GM12878 (cell line): ENCODE data around the gene NEK11.

ENCODE experiments used
- CBFB ChIP-seq: IDR thresholded peaks from 2 replicates; pipeline ENCODE4 v1.6.1; 2016; ENCODE audit warnings: antibody characterized with exemption, low read depth
- IRF4 ChIP-seq: IDR thresholded peaks from 2 replicates; pipeline ENCODE4 v1.6.1; 2011; ENCODE audit warnings: low read depth, low read length
- KDM1A ChIP-seq: fragments of 200-600 bp; sonication (generic); IDR thresholded peaks from 2 replicates; pipeline ENCODE4 v1.6.1; 2016; ENCODE audit warnings: borderline replicate concordance
- TARDBP ChIP-seq: IDR thresholded peaks from 2 replicates; pipeline ENCODE4 v1.6.1; 2016; ENCODE audit warnings: borderline replicate concordance
- YY1 ChIP-seq: IDR thresholded peaks from 2 replicates; pipeline ENCODE4 v1.6.1; 2011; ENCODE audit warnings: low read depth, mild to moderate bottlenecking, low read length
- TF ChIP-seq, protein P1 (sequence below): fragments of 450-650 bp; formaldehyde crosslinking; IDR thresholded peaks from 2 replicates; pipeline ENCODE4 v1.4.0; 2022; ENCODE audit warnings: mild to moderate bottlenecking, moderate library complexity
- TF ChIP-seq, protein P2 (sequence below), 3 experiments: IDR thresholded peaks in 2 of 3; conservative IDR thresholded peaks in 1 of 3; 2 replicates each; pipeline ENCODE4 v1.5.1; 2011; ENCODE audit warnings: low read depth in 3 of 3, low read length in 3 of 3, mild to moderate bottlenecking in 3 of 3, control low read depth in 2 of 3, moderate library complexity in 2 of 3, inconsistent platforms in 1 of 3, mixed read lengths in 1 of 3; ENCODE audit not compliant: control insufficient read depth in 2 of 3, insufficient read depth in 1 of 3; ENCODE audit errors: extremely low read depth in 1 of 3

DNA sequence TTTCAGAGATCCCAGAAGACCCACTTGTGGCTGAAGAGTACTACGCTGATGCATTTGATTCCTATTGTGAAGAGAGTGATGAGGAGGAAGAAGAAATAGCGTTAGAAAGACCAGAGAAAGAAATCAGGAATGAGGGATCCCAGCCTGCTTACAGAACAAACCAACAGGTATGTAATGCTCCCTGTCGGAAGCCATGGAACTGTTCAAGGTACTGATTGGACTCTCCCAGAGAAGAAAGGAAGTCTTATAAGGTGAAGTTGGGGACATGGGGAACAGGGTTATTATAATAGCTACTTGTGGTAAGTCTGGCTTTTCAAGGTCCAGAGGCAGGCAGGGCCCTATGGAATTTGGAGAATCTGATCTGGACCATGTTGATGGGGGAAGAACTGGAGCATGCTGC lies 201.8 kb downstream of the NEK11 start:
- TF ChIP-seq KDM1A (no peak), TARDBP (no peak), IRF4 (no peak), YY1 (no peak), CBFB (no peak)
- TF ChIP-seq, protein P1, sequence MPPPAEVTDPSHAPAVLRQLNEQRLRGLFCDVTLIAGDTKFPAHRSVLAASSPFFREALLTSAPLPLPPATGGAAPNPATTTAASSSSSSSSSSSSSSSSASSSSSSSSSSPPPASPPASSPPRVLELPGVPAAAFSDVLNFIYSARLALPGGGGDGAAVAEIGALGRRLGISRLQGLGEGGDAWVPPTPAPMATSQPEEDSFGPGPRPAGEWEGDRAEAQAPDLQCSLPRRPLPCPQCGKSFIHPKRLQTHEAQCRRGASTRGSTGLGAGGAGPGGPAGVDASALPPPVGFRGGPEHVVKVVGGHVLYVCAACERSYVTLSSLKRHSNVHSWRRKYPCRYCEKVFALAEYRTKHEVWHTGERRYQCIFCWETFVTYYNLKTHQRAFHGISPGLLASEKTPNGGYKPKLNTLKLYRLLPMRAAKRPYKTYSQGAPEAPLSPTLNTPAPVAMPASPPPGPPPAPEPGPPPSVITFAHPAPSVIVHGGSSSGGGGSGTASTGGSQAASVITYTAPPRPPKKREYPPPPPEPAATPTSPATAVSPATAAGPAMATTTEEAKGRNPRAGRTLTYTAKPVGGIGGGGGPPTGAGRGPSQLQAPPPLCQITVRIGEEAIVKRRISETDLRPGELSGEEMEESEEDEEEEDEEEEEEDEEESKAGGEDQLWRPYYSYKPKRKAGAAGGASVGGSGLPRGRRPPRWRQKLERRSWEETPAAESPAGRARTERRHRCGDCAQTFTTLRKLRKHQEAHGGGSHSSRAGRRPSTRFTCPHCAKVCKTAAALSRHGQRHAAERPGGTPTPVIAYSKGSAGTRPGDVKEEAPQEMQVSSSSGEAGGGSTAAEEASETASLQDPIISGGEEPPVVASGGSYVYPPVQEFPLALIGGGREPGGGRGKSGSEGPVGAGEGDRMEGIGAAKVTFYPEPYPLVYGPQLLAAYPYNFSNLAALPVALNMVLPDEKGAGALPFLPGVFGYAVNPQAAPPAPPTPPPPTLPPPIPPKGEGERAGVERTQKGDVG (CRISPR knock-in tag): no peak
- TF ChIP-seq, protein P2, sequence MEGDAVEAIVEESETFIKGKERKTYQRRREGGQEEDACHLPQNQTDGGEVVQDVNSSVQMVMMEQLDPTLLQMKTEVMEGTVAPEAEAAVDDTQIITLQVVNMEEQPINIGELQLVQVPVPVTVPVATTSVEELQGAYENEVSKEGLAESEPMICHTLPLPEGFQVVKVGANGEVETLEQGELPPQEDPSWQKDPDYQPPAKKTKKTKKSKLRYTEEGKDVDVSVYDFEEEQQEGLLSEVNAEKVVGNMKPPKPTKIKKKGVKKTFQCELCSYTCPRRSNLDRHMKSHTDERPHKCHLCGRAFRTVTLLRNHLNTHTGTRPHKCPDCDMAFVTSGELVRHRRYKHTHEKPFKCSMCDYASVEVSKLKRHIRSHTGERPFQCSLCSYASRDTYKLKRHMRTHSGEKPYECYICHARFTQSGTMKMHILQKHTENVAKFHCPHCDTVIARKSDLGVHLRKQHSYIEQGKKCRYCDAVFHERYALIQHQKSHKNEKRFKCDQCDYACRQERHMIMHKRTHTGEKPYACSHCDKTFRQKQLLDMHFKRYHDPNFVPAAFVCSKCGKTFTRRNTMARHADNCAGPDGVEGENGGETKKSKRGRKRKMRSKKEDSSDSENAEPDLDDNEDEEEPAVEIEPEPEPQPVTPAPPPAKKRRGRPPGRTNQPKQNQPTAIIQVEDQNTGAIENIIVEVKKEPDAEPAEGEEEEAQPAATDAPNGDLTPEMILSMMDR (IDR thresholded peaks at IDR 0.05 in 2 of 3, conservative IDR thresholded peaks at IDR 0.05 in 1 of 3; ENCODE audit: control insufficient read depth in 2 of 3, extremely low read depth in 1 of 3, insufficient read depth in 1 of 3, low read depth in 3 of 3, low read length in 3 of 3): no peak
